COLO829 (cell line): ENCODE data around the gene HSPA14.
"Not testable (repeated sequence)": the region's sequence is repeated elsewhere in the genome, so short reads cannot be mapped to it uniquely, and the experiment has no call there.

Source experiments
- DNase-seq: peaks from one replicate; pipeline ENCODE4 v3.0.0; 2012; ENCODE audit warnings: low spot score

Gene HSPA14

DNA sequence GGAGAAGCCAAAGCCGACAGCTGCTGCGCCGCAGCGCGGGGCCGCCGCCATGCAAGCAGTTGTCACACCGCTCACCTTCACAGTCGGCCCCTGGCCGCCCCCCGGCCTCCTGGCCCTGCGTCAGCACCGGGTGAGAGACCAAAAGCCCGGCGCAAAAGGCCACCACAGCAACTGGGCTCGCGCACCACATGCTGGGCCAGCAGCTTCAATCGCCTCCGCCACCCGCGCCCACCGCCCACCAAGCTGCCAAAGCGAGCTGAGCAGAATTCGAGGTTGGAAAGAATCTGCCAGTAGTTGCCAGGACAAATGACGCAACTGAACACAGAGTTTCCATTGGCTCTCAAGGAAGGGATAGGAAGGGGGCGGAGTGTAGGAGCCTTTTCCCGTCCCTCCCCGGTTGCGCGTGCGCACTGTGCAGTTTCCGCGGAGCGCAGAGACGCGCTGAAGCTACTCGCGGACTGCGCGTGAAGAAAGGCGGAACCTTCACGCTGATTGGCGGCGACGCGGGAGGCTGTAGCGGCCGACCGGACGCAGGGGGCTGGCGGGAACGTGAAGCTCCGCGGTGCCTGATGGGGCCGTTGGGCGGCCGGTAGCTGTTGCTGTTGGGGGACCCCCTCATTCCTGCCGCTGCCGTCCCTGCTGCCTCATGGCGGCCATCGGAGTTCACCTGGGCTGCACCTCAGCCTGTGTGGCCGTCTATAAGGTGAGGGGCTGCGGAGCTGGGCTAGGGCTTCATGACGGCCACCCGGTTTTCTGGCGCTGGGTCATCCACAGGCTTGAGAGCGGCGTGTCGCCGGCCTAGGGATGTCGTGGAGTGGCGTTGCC, at the start of gene HSPA14, which contains the start of the genes CDNF and MSANTD7:
Gene HSPA14, plus strand, starts transcription at position 550 of the 825 bp plus-strand sequence. Its CDS starts 97 bp downstream, at position 647.
Gene CDNF, minus strand, starts transcription at position 281 of the 825 bp plus-strand sequence. Its CDS starts 91 bp downstream, at position 190.
Gene MSANTD7, plus strand, starts transcription at position 550 of the 825 bp plus-strand sequence. CDS start 3,979 bp downstream, outside the sequence.
- DNase-seq: peak; percentile 99

DNA sequence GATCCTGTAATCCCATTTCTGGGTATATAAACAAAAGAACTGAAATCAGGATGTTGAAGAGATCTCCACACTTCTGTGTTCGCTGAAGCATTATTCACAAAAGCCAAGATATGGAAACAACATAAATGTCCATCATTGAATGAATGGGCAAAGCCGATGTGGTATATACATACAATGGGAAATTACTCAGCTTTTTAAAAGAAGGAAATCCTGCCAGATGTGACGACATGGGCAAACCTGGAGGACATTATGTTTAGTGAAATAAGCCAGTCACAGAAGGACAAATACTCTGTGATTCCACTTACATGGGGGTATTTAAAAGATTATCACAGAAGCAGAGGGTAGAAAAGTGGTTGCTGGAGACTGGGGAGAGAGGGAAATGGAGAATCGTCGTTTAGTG, 39.5 kb upstream of the HSPA14 start:
- DNase-seq: no peak

GRCh38 chr10:14800397-14800796, 37.7 kb upstream of the HSPA14 start:
- DNase-seq: no peak

GRCh38 chr10:14801723-14802122, 36.4 kb upstream of the HSPA14 start:
- DNase-seq: no peak

DNA sequence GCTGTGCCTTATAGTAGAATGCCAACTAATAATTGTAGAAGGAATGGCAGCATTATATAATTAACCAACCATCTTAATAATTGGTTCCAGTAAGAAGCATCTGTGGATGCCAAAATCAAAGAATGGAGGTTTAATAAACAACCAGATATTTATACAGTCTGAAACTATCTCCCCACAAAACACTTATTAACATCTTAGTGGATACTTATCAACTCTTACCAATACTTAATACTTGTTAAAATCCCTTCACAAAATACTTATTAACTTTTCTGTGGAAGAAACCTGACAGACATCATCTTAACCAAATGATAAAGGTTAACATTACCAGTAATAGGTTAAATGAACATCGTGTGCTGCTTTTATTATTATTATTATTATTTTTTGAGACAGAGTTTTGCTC, 34.3 kb upstream of the HSPA14 start:
- no peak for DNase-seq

DNA sequence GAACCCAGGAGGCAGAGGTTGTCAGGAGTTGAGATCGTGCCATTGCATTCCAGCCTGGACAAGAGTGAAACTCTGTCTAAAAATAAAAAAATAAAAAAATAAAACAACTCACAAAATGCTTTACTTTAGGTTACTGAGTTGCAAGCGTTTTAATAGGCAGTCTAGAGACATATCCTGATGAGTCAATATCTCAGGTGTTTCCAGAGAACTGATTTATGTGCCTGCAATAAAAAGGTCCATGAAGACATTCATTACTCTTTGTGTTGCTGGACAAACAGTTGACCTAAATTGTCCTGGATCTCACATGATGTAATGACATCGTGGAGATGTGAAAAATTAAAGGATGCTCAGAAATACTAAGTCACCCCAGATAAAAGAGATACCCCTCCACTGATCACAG, 31.8 kb upstream of the HSPA14 start:
- DNase-seq: no peak

DNA sequence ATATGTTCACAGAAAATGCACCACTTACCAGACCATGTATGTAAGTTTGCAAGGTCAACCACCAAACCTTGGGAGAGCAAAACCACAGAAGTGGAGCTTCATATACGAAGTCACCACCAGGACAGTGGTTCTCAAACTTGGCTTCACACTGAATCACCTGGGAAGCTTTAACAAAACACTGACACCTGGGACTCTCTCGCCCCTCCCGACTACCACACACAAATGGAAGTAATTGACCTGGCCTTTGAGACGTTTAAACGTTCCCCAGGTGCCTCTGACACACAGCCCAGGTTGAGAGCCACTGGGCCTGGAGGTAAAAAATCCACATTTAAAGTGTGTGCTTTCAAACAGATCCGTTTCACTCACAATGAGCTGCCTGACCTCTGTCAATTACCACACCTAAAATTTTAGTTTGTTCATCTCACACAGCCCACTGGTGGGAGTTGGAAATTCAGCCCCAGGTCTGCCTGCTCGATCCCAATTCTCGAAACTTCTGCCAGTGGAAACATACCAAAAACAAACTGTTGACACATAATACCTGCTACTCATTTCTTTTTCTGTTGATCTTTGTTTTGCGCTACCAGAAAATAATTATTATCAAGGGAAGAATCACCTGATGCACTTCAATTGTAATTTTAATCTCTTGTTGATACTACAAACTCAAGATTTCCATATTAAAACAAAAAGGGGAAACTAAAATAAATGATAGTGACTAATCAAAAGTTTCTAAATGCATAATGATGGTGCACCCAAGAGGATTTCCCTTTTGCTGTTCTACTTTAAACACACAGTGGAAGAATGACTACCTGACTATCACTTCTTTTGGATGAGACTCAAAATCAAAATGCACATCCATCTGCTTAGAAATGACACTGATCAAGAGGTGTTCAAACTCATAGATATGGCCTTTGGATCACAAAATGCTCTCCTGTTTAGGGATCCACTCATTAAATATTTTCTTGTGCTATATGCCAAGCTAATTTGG, 26.8 kb upstream of the HSPA14 start:
- DNase-seq: no peak

- no peak for DNase-seq
These were observed 25.8 kb upstream of the HSPA14 start for GRCh38 chr10:14812271-14812670.

DNA sequence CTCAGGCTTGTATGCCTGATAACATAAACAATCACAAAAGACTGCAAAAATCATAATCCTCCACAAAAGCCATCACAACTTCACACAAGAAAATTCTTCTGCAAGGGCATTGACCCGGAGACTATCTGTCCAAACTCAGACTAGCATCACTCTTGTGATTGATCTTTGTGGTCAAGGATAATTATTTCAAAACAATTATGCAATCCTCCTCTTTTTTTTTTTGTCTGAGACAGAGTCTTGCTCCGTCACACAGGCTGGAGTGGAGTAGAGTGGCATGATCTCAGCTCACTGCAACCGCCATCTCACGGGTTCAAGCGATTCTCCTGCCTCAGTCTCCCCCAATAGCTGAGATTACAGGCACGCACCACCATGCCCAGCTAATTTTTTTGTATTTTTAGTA, 22.4 kb upstream of the HSPA14 start:
- no peak for DNase-seq

DNA sequence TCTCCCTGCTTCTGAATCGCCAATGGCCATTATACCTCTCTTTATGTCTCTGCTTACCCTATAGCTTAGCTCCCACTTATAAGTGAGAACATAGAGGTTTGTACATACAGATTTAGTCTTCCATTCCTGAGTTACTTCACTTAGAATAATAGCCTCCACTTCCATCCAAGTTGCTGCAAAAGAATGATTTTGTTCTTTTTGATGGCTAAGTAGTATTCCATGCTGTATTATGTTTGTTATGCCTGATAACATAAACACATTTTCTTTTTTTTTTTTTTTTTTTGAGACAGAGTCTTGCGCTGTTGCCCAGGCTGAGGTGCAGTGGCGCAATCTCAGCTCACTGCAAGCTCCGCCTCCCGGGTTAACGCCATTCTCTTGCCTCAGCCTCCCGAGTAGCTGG, 21.4 kb upstream of the HSPA14 start:
- not testable (repeated sequence) for DNase-seq

DNA sequence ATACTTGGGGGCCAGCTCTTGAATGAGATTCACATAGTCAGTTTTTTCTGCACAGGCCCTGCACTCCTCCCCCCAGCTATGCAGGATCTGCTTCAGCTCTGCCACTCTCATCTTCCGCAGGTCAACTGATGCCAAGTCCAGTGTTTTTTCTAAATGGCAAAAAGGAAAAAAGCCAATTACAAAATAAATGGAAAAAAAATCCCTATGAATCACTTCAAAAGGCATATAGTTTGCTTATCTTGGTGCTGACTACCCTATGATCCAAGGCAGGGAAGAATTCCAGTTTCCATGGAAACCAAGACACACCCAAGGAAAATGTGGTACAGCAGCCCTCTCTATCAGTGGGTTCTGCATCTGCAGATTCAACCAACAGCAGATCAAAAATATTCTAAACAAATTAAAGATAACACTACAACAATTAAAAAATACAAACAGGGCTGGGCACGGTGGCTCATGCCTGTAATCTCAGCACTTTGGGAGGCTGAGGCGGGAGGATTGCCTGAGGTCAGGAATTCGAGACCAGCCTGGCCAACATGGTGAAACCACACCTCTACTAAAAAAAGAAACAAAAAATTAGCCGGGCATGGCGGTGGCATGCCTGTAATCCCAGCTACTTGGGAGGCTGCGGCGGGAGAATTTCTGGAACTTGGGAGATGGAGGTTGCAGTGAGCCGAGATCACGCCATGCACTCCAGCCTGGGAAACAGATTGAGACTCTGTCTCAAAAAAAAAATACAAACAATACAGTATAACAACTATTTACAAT, 17.9 kb upstream of the HSPA14 start:
- DNase-seq: no peak

GRCh38 chr10:14820775-14821154, 17.3 kb upstream of the HSPA14 start:
- DNase-seq: no peak

GRCh38 chr10:14821635-14822375, 16.3 kb upstream of the HSPA14 start:
- DNase-seq: no peak

GRCh38 chr10:14822879-14823755, 15.0 kb upstream of the HSPA14 start:
- peak; percentile 52 for DNase-seq

GRCh38 chr10:14823966-14824365, 14.1 kb upstream of the HSPA14 start:
- no peak for DNase-seq

GRCh38 chr10:14826076-14826829, 11.9 kb upstream of the HSPA14 start:
- DNase-seq: no peak

DNA sequence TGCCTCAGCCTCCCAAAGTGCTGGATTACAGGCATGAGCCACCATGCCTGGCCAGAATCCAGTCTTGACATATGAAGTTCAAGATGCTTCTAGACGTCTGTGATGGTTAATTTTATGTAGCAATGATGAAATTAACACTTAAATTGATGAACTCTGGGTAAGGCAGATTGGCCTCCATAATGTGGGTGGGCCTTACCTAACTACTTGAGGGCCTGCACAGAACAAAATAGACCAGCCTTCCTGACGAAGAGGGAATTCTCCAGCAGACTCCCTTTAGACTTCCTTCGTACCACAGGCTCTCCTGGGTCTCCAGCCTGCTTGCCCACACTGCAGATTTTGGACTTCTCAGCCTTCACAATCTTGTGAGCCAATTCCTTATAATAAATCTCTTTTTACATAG, 5.0 kb upstream of the HSPA14 start:
- no peak for DNase-seq

DNA sequence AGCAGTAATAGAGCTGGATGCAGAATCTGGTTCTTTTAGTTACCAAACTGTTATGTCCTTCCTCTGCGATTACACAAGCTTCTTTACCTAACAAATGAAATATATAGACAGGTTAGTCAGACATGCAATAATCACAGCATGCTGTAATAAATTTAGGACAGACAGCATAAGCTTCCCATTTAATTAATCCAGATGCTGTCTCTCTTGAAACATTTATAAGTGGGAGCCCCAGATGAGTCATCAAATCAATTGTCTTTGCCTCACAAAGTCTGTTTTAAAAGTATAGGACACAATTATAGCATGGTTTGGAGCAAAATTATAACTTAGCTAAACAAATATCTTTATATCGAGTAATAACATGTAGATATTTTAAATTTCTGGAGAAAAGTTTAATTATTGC, 1.9 kb upstream of the HSPA14 start:
- no peak for DNase-seq

DNA sequence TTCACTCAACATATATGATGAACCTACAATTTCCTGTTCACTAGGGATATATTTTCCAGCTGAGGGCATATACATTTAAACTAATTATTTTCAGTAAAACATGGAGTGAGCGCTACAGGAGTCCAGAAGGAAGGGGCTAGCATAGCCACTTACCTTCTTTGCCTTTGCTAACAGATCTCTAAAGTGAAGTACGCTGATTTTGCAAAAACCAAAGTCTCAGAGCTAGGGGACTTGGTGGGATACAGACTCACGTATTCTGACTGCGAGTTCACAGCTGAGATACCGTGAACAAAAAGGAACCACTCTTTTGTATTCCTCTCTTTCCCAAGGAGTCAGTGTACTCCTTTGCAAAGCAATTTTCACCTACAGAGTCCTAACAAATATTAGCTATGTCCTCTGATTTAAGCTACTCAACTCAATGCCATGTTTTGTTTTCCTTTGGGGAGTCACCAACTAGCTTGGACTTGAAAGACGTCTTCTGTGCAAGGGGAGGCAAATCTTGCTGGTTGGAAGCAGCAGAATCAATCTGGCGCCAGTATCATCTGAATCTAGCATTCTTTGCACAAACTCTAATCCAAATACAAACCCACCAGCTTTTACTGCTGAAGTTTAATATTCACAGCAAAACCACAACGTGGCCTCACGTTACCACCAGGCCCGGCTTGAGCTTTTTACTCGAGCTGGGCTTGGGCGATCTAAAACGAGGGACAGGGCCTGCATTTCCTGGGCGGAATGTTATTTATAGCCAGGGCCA, 926 bp upstream of the HSPA14 start:
- DNase-seq: peak; percentile 8
